OCI-LY1 (cell line): ENCODE measurements around the gene ASAH2.

Experiments
- H2AFZ ChIP-seq: fragments of 200-600 bp; sonication (generic), shearing (Covaris generic); 2 replicates; pipeline ENCODE4 v1.6.0; 2014; ENCODE audit warnings: antibody characterized with exemption, mild to moderate bottlenecking, low read length
- H3F3A ChIP-seq: fragments of 200-600 bp; sonication (generic), shearing (Covaris generic); 2 replicates; pipeline ENCODE4 v1.6.0; 2014; ENCODE audit warnings: mild to moderate bottlenecking, antibody characterized with exemption, low read length, moderate library complexity; ENCODE audit not compliant: insufficient read depth
- H3K27ac ChIP-seq: fragments of 200-600 bp; sonication (generic); 2 replicates; pipeline ENCODE4 v1.5.1; 2014; ENCODE audit warnings: low read length, mixed run types, mild to moderate bottlenecking, low read depth; ENCODE audit not compliant: poor library complexity, severe bottlenecking
- H3K27me3 ChIP-seq: fragments of 200-600 bp; sonication (generic); 2 replicates; pipeline ENCODE4 v1.6.0; 2014; ENCODE audit warnings: antibody characterized with exemption, mild to moderate bottlenecking, low read length, moderate library complexity; ENCODE audit not compliant: insufficient read depth
- H3K36me3 ChIP-seq: fragments of 200-600 bp; sonication (generic); 2 replicates; pipeline ENCODE4 v1.6.1; 2014; ENCODE audit warnings: mild to moderate bottlenecking, antibody characterized with exemption, low read length, moderate library complexity, mixed read lengths; ENCODE audit not compliant: insufficient read depth
- H3K4me1 ChIP-seq: fragments of 200-600 bp; sonication (generic); 2 replicates; pipeline ENCODE4 v1.5.1; 2014; ENCODE audit warnings: mild to moderate bottlenecking, low read length, moderate library complexity; ENCODE audit not compliant: insufficient read depth, severe bottlenecking
- H3K4me2 ChIP-seq: fragments of 200-600 bp; sonication (generic), shearing (Covaris generic); 2 replicates; pipeline ENCODE4 v1.6.1; 2014; ENCODE audit warnings: low read length
- H3K4me3 ChIP-seq: fragments of 200-600 bp; sonication (generic); 2 replicates; pipeline ENCODE4 v1.5.1; 2014; ENCODE audit warnings: low read length, low read depth, mild to moderate bottlenecking, mixed read lengths; ENCODE audit not compliant: poor library complexity, severe bottlenecking
- H3K79me2 ChIP-seq: fragments of 200-600 bp; shearing (Covaris generic); 2 replicates; pipeline ENCODE4 v1.6.1; 2016; ENCODE audit warnings: mixed run types, low read length, mixed read lengths; ENCODE audit not compliant: insufficient read depth
- H3K9ac ChIP-seq: fragments of 200-600 bp; sonication (generic), shearing (Covaris generic); 2 replicates; pipeline ENCODE4 v1.6.1; 2014; ENCODE audit warnings: mild to moderate bottlenecking, low read length, mixed read lengths
- H3K9me2 ChIP-seq: fragments of 200-600 bp; sonication (generic), shearing (Covaris generic); 2 replicates; pipeline ENCODE4 v1.6.1; 2014; ENCODE audit warnings: low read depth, mild to moderate bottlenecking, low read length, mixed read lengths
- H3K9me3 ChIP-seq: fragments of 200-600 bp; shearing (Covaris generic); 2 replicates; pipeline ENCODE4 v1.6.1; 2014; ENCODE audit warnings: low read length, mixed read lengths
- H4K20me1 ChIP-seq: fragments of 200-600 bp; sonication (generic), shearing (Covaris generic); 2 replicates; pipeline ENCODE4 v1.6.0; 2016; ENCODE audit warnings: mild to moderate bottlenecking, low read length; ENCODE audit not compliant: insufficient read depth
- CTCF ChIP-seq: fragments of 200-600 bp; sonication (generic), shearing (Covaris generic); IDR thresholded peaks from 2 replicates; pipeline ENCODE4 v1.5.1; 2017; ENCODE audit warnings: mild to moderate bottlenecking, antibody characterized with exemption, low read length, moderate library complexity, mixed read lengths
- EZH2 ChIP-seq: fragments of 200-600 bp; sonication (generic), shearing (Covaris generic); IDR thresholded peaks from 2 replicates; pipeline ENCODE4 v1.8.0; 2017; ENCODE audit warnings: borderline replicate concordance, mixed run types, mild to moderate bottlenecking, antibody characterized with exemption, low read length, moderate library complexity, mixed read lengths

The ASAH2 gene

GRCh38 chr10:50281967-50282522 lies 30.7 kb upstream of the ASAH2 start:
- Histone ChIP-seq H3K79me2 (no peaks in the 10 kb centered on the region), H3K36me3 (no peaks in the 10 kb centered on the region), H3K4me2 (no peak overlapping the region), H3K9me2 (no peaks in the 10 kb centered on the region), H2AFZ (no peak overlapping the region), H3K9me3 (no peaks in the 10 kb centered on the region), H3F3A (no peaks in the 10 kb centered on the region), H3K4me1 (no peaks in the 10 kb centered on the region), H3K9ac (no peak overlapping the region), H4K20me1 (no peaks in the 10 kb centered on the region), H3K27me3 (no peaks in the 10 kb centered on the region; the same call in 1 of the 2 replicates), H3K27ac (no peak overlapping the region), H3K4me3 (no peak overlapping the region)
- no peak for TF ChIP-seq EZH2
- TF ChIP-seq CTCF = no peak

- Histone ChIP-seq H3K4me2 (no peak overlapping the region), H3K4me3 (no peak overlapping the region), H3K9ac (no peak overlapping the region), H3K27ac (no peak overlapping the region), H2AFZ (no peak overlapping the region), H3K4me1 (no peaks in the 10 kb centered on the region), H3K27me3 (no peaks in the 10 kb centered on the region; the same call in 1 of the 2 replicates), H3K9me2 (no peaks in the 10 kb centered on the region), H3K79me2 (no peaks in the 10 kb centered on the region), H3F3A (no peaks in the 10 kb centered on the region), H4K20me1 (no peaks in the 10 kb centered on the region), H3K9me3 (no peaks in the 10 kb centered on the region), H3K36me3 (no peaks in the 10 kb centered on the region)
- no peak for TF ChIP-seq CTCF
- TF ChIP-seq EZH2 = no peak
Measured at GRCh38 chr10:50281210-50281966, 30.1 kb upstream of the ASAH2 start.

GRCh38 chr10:50280049-50280841 lies 28.9 kb upstream of the ASAH2 start:
- no peak for TF ChIP-seq CTCF
- no peak for TF ChIP-seq EZH2

More at GRCh38 chr10:50280049-50280841, 28.9 kb upstream of the ASAH2 start:
- Histone ChIP-seq H3K9ac (no peak overlapping the region), H3K4me3 (no peak overlapping the region), H3K36me3 (no peaks in the 10 kb centered on the region), H3K27me3 (no peaks in the 10 kb centered on the region; the same call in 1 of the 2 replicates), H4K20me1 (no peaks in the 10 kb centered on the region), H3K9me2 (no peaks in the 10 kb centered on the region), H3K4me1 (no peaks in the 10 kb centered on the region), H3K4me2 (no peak overlapping the region), H3K79me2 (no peaks in the 10 kb centered on the region), H3K27ac (no peak overlapping the region), H3F3A (no peaks in the 10 kb centered on the region), H2AFZ (no peak overlapping the region), H3K9me3 (no peaks in the 10 kb centered on the region)
